HEK293 (cell line): ENCODE measurements around the gene PKN3.

ENCODE experiments used
- EGR2 ChIP-seq: fragments of 450-650 bp; formaldehyde crosslinking; IDR thresholded peaks from 2 replicates; pipeline ENCODE4 v1.5.1; 2016; ENCODE audit warnings: low read depth, missing biosample characterization, missing genetic modification characterization
- GLIS2 ChIP-seq: fragments of 450-650 bp; formaldehyde crosslinking; IDR thresholded peaks from 2 replicates; pipeline ENCODE4 v1.5.1; 2016; ENCODE audit warnings: missing biosample characterization, missing genetic modification characterization
- HIC1 ChIP-seq: fragments of 450-650 bp; formaldehyde crosslinking; IDR thresholded peaks from 2 replicates; pipeline ENCODE4 v1.5.1; 2016; ENCODE audit warnings: missing biosample characterization, missing genetic modification characterization
- HOXC10 ChIP-seq: sonication (generic); formaldehyde crosslinking; IDR thresholded peaks from 2 replicates; pipeline ENCODE4 v1.8.1; 2023; ENCODE audit warnings: mild to moderate bottlenecking, missing genetic modification reagents
- INSM2 ChIP-seq: fragments of 450-650 bp; formaldehyde crosslinking; IDR thresholded peaks from 2 replicates; pipeline ENCODE4 v1.5.1; 2016; ENCODE audit warnings: missing biosample characterization, missing genetic modification characterization
- KLF17 ChIP-seq: fragments of 450-650 bp; formaldehyde crosslinking; IDR thresholded peaks from 2 replicates; pipeline ENCODE4 v1.5.1; 2016; ENCODE audit warnings: missing biosample characterization, missing genetic modification characterization
- MZF1 ChIP-seq: fragments of 450-650 bp; formaldehyde crosslinking; IDR thresholded peaks from 2 replicates; pipeline ENCODE4 v1.5.1; 2017; ENCODE audit warnings: missing biosample characterization, missing genetic modification characterization, borderline replicate concordance
- SP2 ChIP-seq: fragments of 450-650 bp; formaldehyde crosslinking; IDR thresholded peaks from 2 replicates; pipeline ENCODE4 v1.5.1; 2016; ENCODE audit warnings: missing biosample characterization, missing genetic modification characterization
- WT1 ChIP-seq: fragments of 450-650 bp; formaldehyde crosslinking; IDR thresholded peaks from 2 replicates; pipeline ENCODE4 v1.5.1; 2016; ENCODE audit warnings: missing biosample characterization, missing genetic modification characterization
- ZBTB17 ChIP-seq: fragments of 450-650 bp; formaldehyde crosslinking; IDR thresholded peaks from 2 replicates; pipeline ENCODE4 v1.5.1; 2016; ENCODE audit warnings: missing biosample characterization, missing genetic modification characterization
- ZBTB21 ChIP-seq: fragments of 450-650 bp; formaldehyde crosslinking; IDR thresholded peaks from 2 replicates; pipeline ENCODE4 v1.5.1; 2017; ENCODE audit warnings: missing biosample characterization, missing genetic modification characterization
- ZBTB6 ChIP-seq: fragments of 450-650 bp; formaldehyde crosslinking; IDR thresholded peaks from 2 replicates; pipeline ENCODE4 v1.5.1; 2017; ENCODE audit warnings: missing biosample characterization, missing genetic modification characterization
- ZEB2 ChIP-seq: fragments of 450-650 bp; formaldehyde crosslinking; IDR thresholded peaks from 2 replicates; pipeline ENCODE4 v1.5.1; 2016; ENCODE audit warnings: missing biosample characterization, missing genetic modification characterization
- ZIC2 ChIP-seq: fragments of 450-650 bp; formaldehyde crosslinking; IDR thresholded peaks from 2 replicates; pipeline ENCODE4 v1.5.1; 2016; ENCODE audit warnings: missing biosample characterization, missing genetic modification characterization
- ZNF280C ChIP-seq: fragments of 450-650 bp; formaldehyde crosslinking; IDR thresholded peaks from 2 replicates; pipeline ENCODE4 v1.5.1; 2016; ENCODE audit warnings: missing biosample characterization, missing genetic modification characterization
- ZNF335 ChIP-seq: fragments of 450-650 bp; formaldehyde crosslinking; conservative IDR thresholded peaks from 2 replicates; pipeline ENCODE4 v1.5.1; 2016; ENCODE audit warnings: missing biosample characterization, missing genetic modification characterization
- ZNF341 ChIP-seq: fragments of 450-650 bp; formaldehyde crosslinking; IDR thresholded peaks from 2 replicates; pipeline ENCODE4; 2016; ENCODE audit warnings: low read depth, missing biosample characterization, missing genetic modification characterization
- ZNF433 ChIP-seq: fragments of 450-650 bp; formaldehyde crosslinking; IDR thresholded peaks from 2 replicates; pipeline ENCODE4 v1.5.1; 2016; ENCODE audit warnings: missing biosample characterization, missing genetic modification characterization, low read depth
- ZNF513 ChIP-seq: fragments of 450-650 bp; IDR thresholded peaks from 2 replicates; pipeline ENCODE4 v1.5.1; 2018; ENCODE audit warnings: missing biosample characterization, missing genetic modification characterization
- ZNF555 ChIP-seq: fragments of 450-650 bp; formaldehyde crosslinking; conservative IDR thresholded peaks from 2 replicates; pipeline ENCODE4 v1.5.1; 2017; ENCODE audit warnings: missing biosample characterization, mild to moderate bottlenecking, missing genetic modification characterization, inconsistent platforms
- ZNF600 ChIP-seq: fragments of 450-650 bp; formaldehyde crosslinking; IDR thresholded peaks from 2 replicates; pipeline ENCODE4 v1.5.1; 2016; ENCODE audit warnings: missing biosample characterization, missing genetic modification characterization
- ZNF629 ChIP-seq: fragments of 450-650 bp; formaldehyde crosslinking; IDR thresholded peaks from 2 replicates; pipeline ENCODE4 v1.5.1; 2017; ENCODE audit warnings: missing biosample characterization, missing genetic modification characterization
- ZNF639 ChIP-seq: fragments of 450-650 bp; formaldehyde crosslinking; IDR thresholded peaks from 2 replicates; pipeline ENCODE4 v1.5.1; 2016; ENCODE audit warnings: missing biosample characterization, missing genetic modification characterization
- ZNF791 ChIP-seq: fragments of 450-650 bp; formaldehyde crosslinking; IDR thresholded peaks from 2 replicates; pipeline ENCODE4 v1.5.1; 2016; ENCODE audit warnings: missing biosample characterization, missing genetic modification characterization
- ZSCAN23 ChIP-seq: fragments of 450-650 bp; formaldehyde crosslinking; IDR thresholded peaks from 2 replicates; pipeline ENCODE4 v1.5.1; 2016; ENCODE audit warnings: missing biosample characterization, missing genetic modification characterization
- ZXDB ChIP-seq: fragments of 450-650 bp; formaldehyde crosslinking; IDR thresholded peaks from 2 replicates; pipeline ENCODE4 v1.5.1; 2016; ENCODE audit warnings: missing biosample characterization, missing genetic modification characterization

Gene PKN3

GRCh38 chr9:128684325-128685199 lies 17.7 kb upstream of the PKN3 start (continued):
- TF ChIP-seq ZNF639 (tag by site-specific recombination) (0 out of 2 replicates have a peak, but pooled peaks have one; percentile 6), ZNF555 (no peak), ZNF513 (peak; percentile 64; the same call in 1 of the 2 replicates), ZNF600 (tag by site-specific recombination) (peak; percentile 100), ZXDB (peak; percentile 75), ZNF433 (tag by site-specific recombination) (no peak), ZEB2 (tag by site-specific recombination) (peak; percentile 94), GLIS2 (tag by site-specific recombination) (peak; percentile 86), HIC1 (tag by site-specific recombination) (peak; percentile 88), HOXC10 (CRISPR knock-in tag) (no peak), ZIC2 (tag by site-specific recombination) (peak; percentile 24; the same call in 1 of the 2 replicates), KLF17 (tag by site-specific recombination) (peak; percentile 11; the same call in 1 of the 2 replicates), EGR2 (peak; percentile 78), WT1 (tag by site-specific recombination) (peak; percentile 64), ZNF791 (tag by site-specific recombination) (no peak), ZNF629 (tag by site-specific recombination) (0 out of 2 replicates have a peak, but pooled peaks have one; percentile 29), ZNF335 (tag by site-specific recombination) (0 out of 2 replicates have a peak, but pooled peaks have one; percentile 6), ZBTB17 (peak; percentile 95), ZSCAN23 (tag by site-specific recombination) (peak; percentile 50; the same call in 1 of the 2 replicates), SP2 (tag by site-specific recombination) (peak; percentile 80), INSM2 (tag by site-specific recombination) (peak; percentile 57; the same call in 1 of the 2 replicates), ZBTB21 (tag by site-specific recombination) (no peak), ZBTB6 (tag by site-specific recombination) (peak; percentile 72; the same call in 1 of the 2 replicates), MZF1 (tag by site-specific recombination) (no peak), ZNF341 (0 out of 2 replicates have a peak, but pooled peaks have one; percentile 24), ZNF280C (tag by site-specific recombination) (no peak)
